Common myeloid progenitor, CD34-positive (primary cell): ENCODE data around the gene FYCO1.

Source experiments
- CTCF ChIA-PET: fragments of 350-600 bp; sonication (Branson Sonifier 250); formaldehyde crosslinking; loops from one replicate; lab custom pipeline; 2021; ENCODE audit warnings: antibody characterized with exemption; lab: Charles Lee
- POLR2A ChIA-PET: fragments of 350-600 bp; sonication (Branson Sonifier 250); formaldehyde crosslinking; loops from one replicate; lab custom pipeline; 2021; ENCODE audit warnings: antibody characterized with exemption; lab: Charles Lee
- DNase-seq, 3 donors: peaks; one replicate each; pipeline versions ENCODE4 v3.0.0 to v3.0.0-alpha.2; 2013
- H3K27ac ChIP-seq, 2 experiments: 1 replicate in 1 of 2; 2 replicates in 1 of 2; pipeline ENCODE4 v1.7.0; 2013; ENCODE audit warnings: inconsistent platforms in 2 of 2, low read length in 2 of 2, mild to moderate bottlenecking in 2 of 2, low read depth in 1 of 2, moderate library complexity in 1 of 2; ENCODE audit not compliant: severe bottlenecking in 2 of 2, insufficient read depth in 1 of 2, poor library complexity in 1 of 2
- H3K27me3 ChIP-seq, 5 experiments: replicated peaks in 2 of 5; 1 replicate in 3 of 5; 2 replicates in 2 of 5; pipeline versions ENCODE4 v1.6.1 to v1.7.0; 2013; ENCODE audit warnings: low read length in 4 of 5, mild to moderate bottlenecking in 2 of 5, moderate library complexity in 2 of 5, inconsistent platforms in 1 of 5; ENCODE audit not compliant: insufficient read depth in 5 of 5, control insufficient read depth in 4 of 5
- H3K36me3 ChIP-seq, 4 experiments: 1 replicate in 2 of 4; 2 replicates in 2 of 4; pipeline versions ENCODE4 v1.6.1 to v1.7.0; 2013; ENCODE audit warnings: low read length in 3 of 4, control low read depth in 1 of 4, mild to moderate bottlenecking in 1 of 4; ENCODE audit not compliant: control insufficient read depth in 4 of 4, insufficient read depth in 4 of 4
- H3K4me1 ChIP-seq, 4 experiments: 1 replicate in 3 of 4; 2 replicates in 1 of 4; pipeline versions ENCODE4 v1.6.1 to v1.7.1; 2013; ENCODE audit warnings: low read length in 3 of 4, mild to moderate bottlenecking in 3 of 4, control low read depth in 1 of 4, inconsistent platforms in 1 of 4, moderate library complexity in 1 of 4; ENCODE audit not compliant: control insufficient read depth in 4 of 4, insufficient read depth in 4 of 4; ENCODE audit errors: control extremely low read depth in 1 of 4
- H3K4me3 ChIP-seq, 7 experiments: 1 replicate in 4 of 7; 2 replicates in 3 of 7; pipeline versions ENCODE4 v1.5.1 to v1.7.0; 2013; ENCODE audit warnings: mild to moderate bottlenecking in 7 of 7, low read length in 6 of 7, moderate library complexity in 6 of 7, inconsistent platforms in 2 of 7, low read depth in 2 of 7, control low read depth in 1 of 7; ENCODE audit not compliant: insufficient read depth in 4 of 7, control insufficient read depth in 1 of 7; ENCODE audit errors: extremely low read depth in 1 of 7
- H3K9me3 ChIP-seq, 5 experiments: 1 replicate in 4 of 5; 2 replicates in 1 of 5; pipeline versions ENCODE4 v1.6.1 to v1.7.1; 2013; ENCODE audit warnings: low read length in 4 of 5, mild to moderate bottlenecking in 2 of 5, inconsistent platforms in 1 of 5, low read depth in 1 of 5, moderate library complexity in 1 of 5; ENCODE audit not compliant: control insufficient read depth in 4 of 5, insufficient read depth in 2 of 5; ENCODE audit errors: control extremely low read depth in 1 of 5
- WGBS: methylation state at CpG from one replicate; pipeline ENCODE4 v1.1.5; 2013; ENCODE audit not compliant: insufficient coverage; 5-methylcytosine and 5-hydroxymethylcytosine counted together

The FYCO1 gene

GRCh38 chr3:45914362-45915058, 81.1 kb downstream of the FYCO1 start:
- H3K36me3 ChIP-seq: peaks cover 4 to 12% (median 6%) of the 10 kb centered on the region in 4 experiments
- no peak overlapping the region for H3K4me3 ChIP-seq
- ChIA-PET CTCF (no interaction called here), POLR2A (no interaction called here)
- WGBS: 94% methylated on average over 6 of the region's 7 CpGs
- H3K4me1 ChIP-seq: peaks cover 0 to 5% (median 0%) of the 10 kb centered on the region in 4 experiments
- no peaks in the 10 kb centered on the region for H3K27me3 ChIP-seq
- DNase-seq: no peak
- no peaks in the 10 kb centered on the region for H3K9me3 ChIP-seq
- no peak overlapping the region for H3K27ac ChIP-seq

GRCh38 chr3:45912435-45912834, 83.2 kb downstream of the FYCO1 start:
- Histone ChIP-seq H3K27me3 (no peaks in the 10 kb centered on the region), H3K27ac (no peak overlapping the region), H3K9me3 (no peaks in the 10 kb centered on the region), H3K4me3 (no peak overlapping the region), H3K4me1 (peaks cover 0 to 5% (median 1%) of the 10 kb centered on the region in 4 experiments), H3K36me3 (no peaks in the 10 kb centered on the region)
- 98% methylated on average over 6 of the region's 6 CpGs for WGBS
- no peak for DNase-seq
- CTCF ChIA-PET: interaction anchor here (0.6 kb wide), 1 partner anchor 57 kb away, joined by 3 read pairs; no protein-coding TSS in a partner anchor
- POLR2A ChIA-PET: no interaction called here

- peaks cover 0 to 5% (median 1%) of the 10 kb centered on the region in 4 experiments for H3K4me1 ChIP-seq
- CTCF ChIA-PET: interaction anchor here (0.8 to 1.7 kb wide), 5 partner anchors 10 to 149 kb away, joined by 3 to 5 read pairs (median 4); no protein-coding TSS in a partner anchor
- 87% methylated on average over 4 of the region's 11 CpGs for WGBS
Measured at GRCh38 chr3:45911511-45912226, 84.0 kb downstream of the FYCO1 start.

GRCh38 chr3:45910892-45911291, 84.7 kb downstream of the FYCO1 start:
- Histone ChIP-seq H3K27ac (no peak overlapping the region), H3K9me3 (peaks cover 0 to 2% (median 0%) of the 10 kb centered on the region in 5 experiments), H3K36me3 (no peaks in the 10 kb centered on the region), H3K4me3 (no peak overlapping the region), H3K27me3 (no peaks in the 10 kb centered on the region), H3K4me1 (peaks cover 0 to 5% (median 1%) of the 10 kb centered on the region in 4 experiments)
- WGBS: 90% methylated on average over 4 of the region's 4 CpGs
- no peak for DNase-seq
- POLR2A ChIA-PET: no interaction called here
- CTCF ChIA-PET: interaction anchor here (0.8 to 1.7 kb wide), 5 partner anchors 10 to 148 kb away, joined by 3 to 5 read pairs (median 4); no protein-coding TSS in a partner anchor

More at GRCh38 chr3:45911511-45912226, 84.0 kb downstream of the FYCO1 start:
- no peaks in the 10 kb centered on the region for H3K9me3 ChIP-seq
- no peak overlapping the region for H3K27ac ChIP-seq
- H3K4me3 ChIP-seq: no peak overlapping the region
- H3K36me3 ChIP-seq: no peaks in the 10 kb centered on the region
- POLR2A ChIA-PET: no interaction called here
- DNase-seq: no peak
- no peaks in the 10 kb centered on the region for H3K27me3 ChIP-seq

- H3K27ac ChIP-seq: no peak overlapping the region
- peaks cover 0 to 5% (median 1%) of the 10 kb centered on the region in 4 experiments for H3K4me1 ChIP-seq
- peaks cover 0 to 7% (median 0%) of the 10 kb centered on the region in 5 experiments for H3K9me3 ChIP-seq
- H3K4me3 ChIP-seq: no peak overlapping the region
- no peaks in the 10 kb centered on the region for H3K36me3 ChIP-seq
- WGBS: 91% methylated on average over 6 of the region's 6 CpGs
- ChIA-PET POLR2A (no interaction called here), CTCF (no interaction called here)
- H3K27me3 ChIP-seq: no peaks in the 10 kb centered on the region
- DNase-seq: no peak
Measured at GRCh38 chr3:45909542-45909941, 86.1 kb downstream of the FYCO1 start.

- Histone ChIP-seq H3K36me3 (no peaks in the 10 kb centered on the region), H3K27ac (no peak overlapping the region), H3K4me1 (peaks cover 0 to 5% (median 1%) of the 10 kb centered on the region in 4 experiments), H3K27me3 (no peaks in the 10 kb centered on the region), H3K4me3 (no peak overlapping the region), H3K9me3 (peaks cover 0 to 7% (median 0%) of the 10 kb centered on the region in 5 experiments)
- CTCF ChIA-PET: interaction anchor here (1.0 to 3.4 kb wide), 4 partner anchors 13 to 146 kb away, joined by 3 to 15 read pairs (median 4); no protein-coding TSS in a partner anchor
- 100% methylated on average over 4 of the region's 7 CpGs for WGBS
- DNase-seq: no peak
- POLR2A ChIA-PET: no interaction called here
Measured at GRCh38 chr3:45908761-45909160, 86.9 kb downstream of the FYCO1 start.
